Measurements from ENCODE around the gene NKD2.

GRCh38 chr5:997001-997474, 11.6 kb upstream of the NKD2 start:
- TF ChIP-seq RFX5 (IDR thresholded peaks at IDR 0.05) (no peak), CTCF (IDR thresholded peaks at IDR 0.05) (no peak), ZFP36 (IDR thresholded peaks at IDR 0.05; ENCODE audit: borderline replicate concordance, partially characterized antibody) (no peak), SREBF2 (IDR thresholded peaks at IDR 0.05) (no peak), REST (IDR thresholded peaks at IDR 0.05) (no peak), EP300 (IDR thresholded peaks at IDR 0.05) (no peak), FOSL2 (IDR thresholded peaks at IDR 0.05) (no peak), FOSL2 (CRISPR knock-in tag; IDR thresholded peaks at IDR 0.05) (no peak), RAD21 (conservative IDR thresholded peaks at IDR 0.05 in 1 of 2, IDR thresholded peaks at IDR 0.05 in 1 of 2) (no peak), POLR2A (IDR thresholded peaks at IDR 0.05; ENCODE audit: low read length) (no peak), SMC3 (IDR thresholded peaks at IDR 0.05) (no peak), POLR2AphosphoS2 (conservative IDR thresholded peaks at IDR 0.05; ENCODE audit: low read length) (no peak), RARB (CRISPR knock-in tag; IDR thresholded peaks at IDR 0.05) (no peak), MAFK (IDR thresholded peaks at IDR 0.05; ENCODE audit: partially characterized antibody) (peak; percentile 18), CHD4 (IDR thresholded peaks at IDR 0.05; ENCODE audit: borderline replicate concordance) (no peak)

Data from A549 (cell line).